Sigmoid colon (tissue), 7 donors: Measurements from ENCODE around the gene ITPK1. TPM values are rescaled to one million over a fixed set of nuclear protein-coding genes. Genes with fewer than 3 reads are reported as not detected.

Experiments
- DNase-seq: peaks from one replicate; pipeline ENCODE4 v3.0.0-alpha.2; 2019
- H3K27ac ChIP-seq, 4 donors: fragments of 200-600 bp; sonication (generic); one replicate each; pipeline ENCODE4 v1.5.1; 2016 to 2019; ENCODE audit warnings: mild to moderate bottlenecking in 1 of 4
- H3K27me3 ChIP-seq, 3 donors: fragments of 200-600 bp; sonication (generic); one replicate each; pipeline ENCODE4 v1.5.1; 2019; ENCODE audit warnings: mild to moderate bottlenecking in 1 of 3
- H3K36me3 ChIP-seq, 4 donors: fragments of 200-600 bp; sonication (generic); one replicate each; pipeline ENCODE4 v1.5.1; 2016 to 2019
- H3K4me1 ChIP-seq, 4 donors: fragments of 200-600 bp; sonication (generic); one replicate each; pipeline ENCODE4 v1.5.1; 2017 to 2019
- H3K4me3 ChIP-seq, 4 donors: fragments of 200-600 bp; sonication (generic); one replicate each; pipeline ENCODE4 v1.5.1; 2017 to 2019; ENCODE audit warnings: mild to moderate bottlenecking in 2 of 4, moderate library complexity in 1 of 4
- H3K9me3 ChIP-seq, 4 donors: fragments of 200-600 bp in 3 of 4; sonication (generic) in 3 of 4; one replicate each; pipeline versions ENCODE4 v1.5.1 to v1.6.1; 2013 to 2019
- CTCF ChIP-seq, 4 experiments: fragments of 450-650 bp in 3 of 4; fragments of 200-600 bp in 1 of 4; IDR thresholded peaks; one replicate each; pipeline ENCODE4 v1.5.1; 2016 to 2019; ENCODE audit warnings: antibody characterized with exemption in 4 of 4, mild to moderate bottlenecking in 3 of 4, moderate library complexity in 2 of 4
- EP300 ChIP-seq, 4 donors: sonication (generic); formaldehyde crosslinking; IDR thresholded peaks; one replicate each; pipeline ENCODE4 v1.6.1; 2017; ENCODE audit warnings: antibody characterized with exemption in 4 of 4
- POLR2A ChIP-seq, 2 donors: fragments of 450-650 bp; IDR thresholded peaks; one replicate each; pipeline ENCODE4 v1.6.1; 2016; ENCODE audit warnings: antibody characterized with exemption in 2 of 2, mild to moderate bottlenecking in 2 of 2, moderate library complexity in 2 of 2
- POLR2AphosphoS5 ChIP-seq, 4 donors: sonication (generic); formaldehyde crosslinking; IDR thresholded peaks; one replicate each; pipeline ENCODE4 v1.6.1; 2017; ENCODE audit warnings: antibody characterized with exemption in 4 of 4
- WGBS, 2 donors: extraction: QIAGEN DNeasy Blood & Tissue Kit; methylation state at CpG; one replicate each; pipeline ENCODE4 v1.1.7; 2013; 5-methylcytosine and 5-hydroxymethylcytosine counted together
- intact Hi-C: fragments of 100-400 bp; cut with DNase I; formaldehyde crosslinking; loops from one replicate; pipeline ENCODE4 v1.15.1; 2023
- polyA plus RNA-seq, 3 donors: library from polyadenylated mRNA; stranded (reverse); fragments of 200-250 nt; gene quantifications; one replicate each; pipeline ENCODE4 v1.2.3, GENCODE V29; 2013
- total RNA-seq, 4 donors: library from RNA; depleted of rRNA; stranded (reverse); fragments of >200 nt; gene quantifications; one replicate each; pipeline ENCODE4 v1.1.0, GENCODE V29; 2016
- donor health status: healthy with polysubstance abuse.
- donor health status: Bipolar disorder and iron deficiency.
- donor health status: healthy.

The ITPK1 gene
- total and polyA plus RNA-seq, 7 donors: 39.8 to 75.4 (median 61.8) TPM

- TF ChIP-seq EP300 (IDR thresholded peaks at IDR 0.05) (no peak), POLR2AphosphoS5 (IDR thresholded peaks at IDR 0.05) (no peak), POLR2A (IDR thresholded peaks at IDR 0.05) (no peak), CTCF (IDR thresholded peaks at IDR 0.05) (no peak)
- no peak for DNase-seq
- no peaks in the 10 kb centered on the region for H3K27me3 ChIP-seq
- whole genome bisulfite sequencing, 2 donors: 81 to 85% methylated on average over 13 of the region's 13 CpGs
- peaks cover 4 to 84% (median 74%) of the 10 kb centered on the region in 4 donors for H3K4me1 ChIP-seq
- peak overlapping the region; percentile 48 to 72 (median 62) for H3K27ac ChIP-seq
- H3K4me3 ChIP-seq: no peak overlapping the region
- intact Hi-C loops: no loop called here
- H3K9me3 ChIP-seq: no peaks in the 10 kb centered on the region
- peaks cover 0 to 8% (median 2%) of the 10 kb centered on the region in 4 donors for H3K36me3 ChIP-seq
Observed at GRCh38 chr14:93010522-93011140, 105.1 kb downstream of the ITPK1 start.

GRCh38 chr14:93010130-93010499 lies 105.6 kb downstream of the ITPK1 start:
- Histone ChIP-seq H3K27ac (peak overlapping the region; percentile 48 to 72 (median 62)), H3K27me3 (no peaks in the 10 kb centered on the region), H3K9me3 (no peaks in the 10 kb centered on the region), H3K36me3 (peaks cover 0 to 5% (median 0%) of the 10 kb centered on the region in 4 donors), H3K4me1 (peaks cover 4 to 89% (median 77%) of the 10 kb centered on the region in 4 donors), H3K4me3 (no peak overlapping the region)
- TF ChIP-seq POLR2AphosphoS5 (IDR thresholded peaks at IDR 0.05): no peak
- no peak for TF ChIP-seq CTCF (IDR thresholded peaks at IDR 0.05)
- TF ChIP-seq EP300 (IDR thresholded peaks at IDR 0.05): no peak
- no peak for TF ChIP-seq POLR2A (IDR thresholded peaks at IDR 0.05)
- DNase-seq: no peak
- intact Hi-C loops: no loop called here
- 76 to 84% methylated on average over 11 of the region's 11 CpGs for WGBS, 2 donors

GRCh38 chr14:93009471-93010129 lies 106.1 kb downstream of the ITPK1 start:
- peaks cover 4 to 89% (median 80%) of the 10 kb centered on the region in 4 donors for H3K4me1 ChIP-seq
- peak overlapping the region; percentile 72 to 78 (median 73) for H3K27ac ChIP-seq
- 86 to 87% methylated on average over 17 of the region's 17 CpGs for WGBS, 2 donors
- no peak overlapping the region for H3K4me3 ChIP-seq
- H3K9me3 ChIP-seq: no peaks in the 10 kb centered on the region
- peaks cover 0 to under 1% (median 0%) of the 10 kb centered on the region in 4 donors for H3K36me3 ChIP-seq
- intact Hi-C loops: no loop called here
- peak; percentile 85 for DNase-seq
- no peaks in the 10 kb centered on the region for H3K27me3 ChIP-seq
- TF ChIP-seq POLR2A (IDR thresholded peaks at IDR 0.05): no peak
- TF ChIP-seq CTCF (IDR thresholded peaks at IDR 0.05): no peak
- peak in 1 of 4 donors; percentile 29 for TF ChIP-seq EP300 (IDR thresholded peaks at IDR 0.05)
- TF ChIP-seq POLR2AphosphoS5 (IDR thresholded peaks at IDR 0.05): peak in 2 of 4 donors; percentile 62 to 71

GRCh38 chr14:93008381-93008780 lies 107.3 kb downstream of the ITPK1 start:
- Histone ChIP-seq H3K27ac (peak overlapping the region; percentile 72 to 78 (median 73)), H3K9me3 (no peaks in the 10 kb centered on the region), H3K4me3 (no peak overlapping the region), H3K4me1 (peaks cover 4 to 76% (median 76%) of the 10 kb centered on the region in 4 donors), H3K27me3 (no peaks in the 10 kb centered on the region), H3K36me3 (no peaks in the 10 kb centered on the region)
- intact Hi-C loops: no loop called here
- peak; percentile 83 for DNase-seq
- TF ChIP-seq POLR2AphosphoS5 (IDR thresholded peaks at IDR 0.05) (peak in 3 of 4 donors; percentile 25 to 53 (median 50)), CTCF (IDR thresholded peaks at IDR 0.05) (no peak)
- WGBS, 2 donors: 71 to 72% methylated on average over 9 of the region's 9 CpGs
